Tibial artery (tissue), 4 donors: Measurements from ENCODE around the gene ZDHHC20.
"Not testable (repeated sequence)": the region's sequence is repeated elsewhere in the genome, so short reads cannot be mapped to it uniquely, and the experiment has no call there.

Experiments
- DNase-seq, 2 donors: peaks; one replicate each; pipeline ENCODE4 v3.0.0-alpha.2; 2019
- H3K27ac ChIP-seq, 2 donors: fragments of 200-600 bp; sonication (generic) in 1 of 2; 1 replicate in 1 of 2; 2 replicates in 1 of 2; pipeline ENCODE4 v1.5.1; 2018 to 2019; ENCODE audit warnings: mild to moderate bottlenecking in 1 of 2
- H3K27me3 ChIP-seq, 2 donors: fragments of 200-600 bp; sonication (generic) in 1 of 2; one replicate each; pipeline versions ENCODE4 v1.5.1 to v1.6.0; 2016 to 2019
- H3K36me3 ChIP-seq, 3 donors: fragments of 200-600 bp; sonication (generic) in 2 of 3; one replicate each; pipeline ENCODE4 v1.5.1; 2016 to 2019; ENCODE audit warnings: mild to moderate bottlenecking in 2 of 3
- H3K4me1 ChIP-seq, 4 donors: fragments of 200-600 bp; sonication (generic) in 2 of 4; 1 replicate in 3 of 4; 2 replicates in 1 of 4; pipeline ENCODE4 v1.5.1; 2016 to 2019
- H3K4me3 ChIP-seq, 2 donors: fragments of 200-600 bp; sonication (generic) in 1 of 2; 1 replicate in 1 of 2; 2 replicates in 1 of 2; pipeline ENCODE4 v1.5.1; 2018 to 2019; ENCODE audit warnings: mild to moderate bottlenecking in 2 of 2
- H3K9me3 ChIP-seq, 3 donors: fragments of 200-600 bp; sonication (generic) in 1 of 3; one replicate each; pipeline ENCODE4 v1.5.1; 2016 to 2019
- CTCF ChIP-seq, 2 experiments: fragments of 200-600 bp in 1 of 2; fragments of 450-650 bp in 1 of 2; IDR thresholded peaks; one replicate each; pipeline ENCODE4 v1.5.1; 2017 to 2019; ENCODE audit warnings: antibody characterized with exemption in 2 of 2, mild to moderate bottlenecking in 1 of 2, moderate library complexity in 1 of 2
- intact Hi-C: fragments of 100-400 bp; cut with DNase I; formaldehyde crosslinking; loops from one replicate; pipeline ENCODE4 v1.15.0; 2023; ENCODE audit warnings: low total_unique reads

Gene ZDHHC20

DNA sequence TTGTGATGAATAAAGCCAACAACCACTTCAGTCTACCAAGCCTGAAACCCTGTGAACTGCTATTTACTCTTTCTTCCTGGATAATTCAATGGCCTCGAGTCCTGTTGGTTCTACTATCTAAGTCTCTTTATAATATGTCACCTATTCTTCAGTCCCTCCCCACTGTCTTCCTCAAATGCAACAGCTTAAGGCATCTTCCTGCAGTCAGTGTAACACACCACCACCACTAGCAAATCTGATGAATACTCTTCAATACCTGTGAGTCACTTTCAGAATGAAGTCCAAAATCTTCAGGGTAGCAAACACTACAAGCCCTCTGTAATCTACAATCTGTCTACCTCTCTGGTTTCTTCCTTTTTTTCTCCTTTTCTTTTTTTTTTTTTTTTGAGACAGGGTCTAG, 32.9 kb downstream of the ZDHHC20 start:
- no peak for DNase-seq
- H3K27ac ChIP-seq: no peak overlapping the region
- peaks cover 0 to 19% (median 0%) of the 10 kb centered on the region in 3 donors for H3K9me3 ChIP-seq
- H3K4me1 ChIP-seq: no peaks in the 10 kb centered on the region
- H3K4me3 ChIP-seq: no peak overlapping the region
- no peaks in the 10 kb centered on the region for H3K27me3 ChIP-seq
- H3K36me3 ChIP-seq: no peaks in the 10 kb centered on the region
- intact Hi-C loops: no loop called here
- TF ChIP-seq CTCF (IDR thresholded peaks at IDR 0.05): no peak

- no peak overlapping the region for H3K4me3 ChIP-seq
- no peak for DNase-seq
- intact Hi-C loops: no loop called here
- no peaks in the 10 kb centered on the region for H3K9me3 ChIP-seq
- peaks cover 0 to 4% (median 0%) of the 10 kb centered on the region in 4 donors for H3K4me1 ChIP-seq
- TF ChIP-seq CTCF (IDR thresholded peaks at IDR 0.05): no peak
- no peak overlapping the region for H3K27ac ChIP-seq
- no peaks in the 10 kb centered on the region for H3K27me3 ChIP-seq
- peaks cover 0 to 12% (median 0%) of the 10 kb centered on the region in 3 donors for H3K36me3 ChIP-seq
These were observed 38.4 kb downstream of the ZDHHC20 start for GRCh38 chr13:21420706-21421105.

- Histone ChIP-seq H3K4me3 (no peak overlapping the region), H3K9me3 (no peaks in the 10 kb centered on the region), H3K27ac (no peak overlapping the region), H3K27me3 (no peaks in the 10 kb centered on the region), H3K36me3 (peaks cover 31 to 40% (median 32%) of the 10 kb centered on the region in 3 donors), H3K4me1 (no peaks in the 10 kb centered on the region)
- DNase-seq: no peak
- no peak for TF ChIP-seq CTCF (IDR thresholded peaks at IDR 0.05)
- intact Hi-C loops: no loop called here
These were observed 46.1 kb downstream of the ZDHHC20 start for GRCh38 chr13:21413013-21413412.

GRCh38 chr13:21410453-21410852, 48.6 kb downstream of the ZDHHC20 start:
- H3K4me3 ChIP-seq, H3K9me3 ChIP-seq, H3K4me1 ChIP-seq, H3K27me3 ChIP-seq, intact Hi-C loops, DNase-seq, H3K27ac ChIP-seq: not testable (repeated sequence)
- H3K36me3 ChIP-seq: peaks cover 31 to 35% (median 32%) of the 10 kb centered on the region in 3 donors

GRCh38 chr13:21405309-21405708, 53.8 kb downstream of the ZDHHC20 start:
- H3K4me1 ChIP-seq: no peaks in the 10 kb centered on the region
- no peak overlapping the region for H3K4me3 ChIP-seq
- H3K9me3 ChIP-seq: no peaks in the 10 kb centered on the region
- H3K27ac ChIP-seq: no peak overlapping the region
- intact Hi-C loops: no loop called here
- no peaks in the 10 kb centered on the region for H3K27me3 ChIP-seq
- H3K36me3 ChIP-seq: peaks cover 8 to 21% (median 8%) of the 10 kb centered on the region in 3 donors
- TF ChIP-seq CTCF (IDR thresholded peaks at IDR 0.05): no peak
- no peak for DNase-seq

DNA sequence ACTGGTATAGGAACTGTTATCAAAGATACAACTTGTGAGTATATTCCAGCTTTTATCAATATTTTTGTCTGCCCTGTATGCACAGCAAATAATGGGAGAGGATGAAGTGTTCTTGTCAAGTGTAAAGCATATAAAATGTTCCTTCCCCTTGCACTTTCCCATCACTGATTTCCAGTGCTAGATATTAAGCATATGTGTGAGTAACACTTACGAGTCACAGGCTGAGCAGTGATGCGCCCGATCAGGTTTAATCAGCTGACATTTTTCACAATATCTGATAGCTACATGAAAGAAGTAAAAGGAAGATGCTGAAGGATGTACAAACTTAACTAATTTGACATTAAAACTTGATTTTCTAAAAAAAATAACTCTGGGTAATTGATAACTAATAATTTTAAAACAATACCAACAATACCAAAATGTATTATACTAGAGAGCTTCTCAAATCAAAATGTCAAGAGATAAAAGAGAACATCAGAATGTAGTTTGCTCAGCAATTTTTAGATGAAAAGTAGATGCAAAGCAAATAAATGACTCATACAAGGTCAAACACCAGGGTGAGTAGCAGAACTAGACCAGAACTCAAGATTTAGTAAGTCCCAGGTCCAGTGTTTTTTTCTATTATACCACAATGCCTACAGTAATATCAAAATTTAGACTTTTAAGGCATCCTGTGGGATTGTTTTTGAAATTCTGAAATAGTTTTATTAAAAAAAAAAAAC, 56.4 kb downstream of the ZDHHC20 start:
- intact Hi-C loops: no loop called here
- H3K27ac ChIP-seq: no peak overlapping the region
- H3K36me3 ChIP-seq: peaks cover 0 to 21% (median 0%) of the 10 kb centered on the region in 3 donors

More for the DNA sequence above, 56.4 kb downstream of the ZDHHC20 start:
- no peaks in the 10 kb centered on the region for H3K27me3 ChIP-seq
- H3K4me3 ChIP-seq: no peak overlapping the region
- no peak for DNase-seq
- H3K9me3 ChIP-seq: no peaks in the 10 kb centered on the region
- no peaks in the 10 kb centered on the region for H3K4me1 ChIP-seq
- TF ChIP-seq CTCF (IDR thresholded peaks at IDR 0.05): no peak
